Measurements from ENCODE around the gene PDLIM5. TPM values are rescaled to one million over a fixed set of nuclear protein-coding genes. Genes with fewer than 3 reads are reported as not detected.

The PDLIM5 gene
- total RNA-seq, 1 experiment from 2014 or later = 58.0 TPM

- Mint-ChIP-seq H3K9me3 (peaks cover 28 to 29% of the 10 kb centered on the region in 2 experiments), H3K4me3 (no peak overlapping the region), H3K4me1 (peaks cover 0 to 1% of the 10 kb centered on the region in 2 experiments; a peak in 1 of 4 replicates), H3K27me3 (ENCODE audit: low read depth) (no peaks in the 10 kb centered on the region; the same call in 1 of the 2 replicates), H3K27ac (no peak overlapping the region), H3K36me3 (ENCODE audit: insufficient read depth in 1 of 3, low read depth in 3 of 3) (peaks cover 5 to 24% (median 9%) of the 10 kb centered on the region in 3 experiments)
- Histone ChIP-seq H3K27ac (ENCODE audit: insufficient read length, low read depth, low read length) (no peak overlapping the region), H4K8ac (replicated peaks; ENCODE audit: insufficient read length, low read depth, low read length) (no peak overlapping the region), H2BK15ac (ENCODE audit: low read depth, low read length) (no peak overlapping the region), H3K4me1 (ENCODE audit: insufficient read depth, low read length) (no peaks in the 10 kb centered on the region), H3K9ac (ENCODE audit: extremely low read depth, insufficient read length, low read length) (no peak overlapping the region), H3K23ac (ENCODE audit: insufficient read length, low read depth, low read length) (no peak overlapping the region), H2AFZ (ENCODE audit: low read length) (no peak overlapping the region), H3K23me2 (ENCODE audit: insufficient read length, low read depth, low read length, poor library complexity, severe bottlenecking) (no peaks in the 10 kb centered on the region), H3K9me3 (ENCODE audit: control insufficient read depth, low read depth, low read length) (no peaks in the 10 kb centered on the region), H3K79me2 (ENCODE audit: insufficient read depth, low read length) (no peaks in the 10 kb centered on the region), H3T11ph (ENCODE audit: low read length) (no peak overlapping the region), H3K18ac (ENCODE audit: insufficient read length, low read depth, low read length) (no peak overlapping the region), H3K14ac (ENCODE audit: insufficient read depth, low read length) (no peak overlapping the region), H4K20me1 (ENCODE audit: control insufficient read depth, insufficient read depth, insufficient read length) (no peaks in the 10 kb centered on the region), H4K91ac (ENCODE audit: insufficient read length, low read depth, low read length) (no peak overlapping the region), H2BK12ac (ENCODE audit: insufficient read length, low read depth, low read length) (no peak overlapping the region), H2BK5ac (ENCODE audit: insufficient read length, low read length) (no peak overlapping the region), H3K56ac (ENCODE audit: insufficient read length, low read depth, low read length) (no peak overlapping the region), H3K79me1 (ENCODE audit: insufficient read depth, low read depth, low read length, poor library complexity, severe bottlenecking) (no peaks in the 10 kb centered on the region), H2BK120ac (ENCODE audit: low read depth, low read length, poor library complexity, severe bottlenecking) (no peak overlapping the region), H3K4ac (ENCODE audit: low read depth, low read length) (no peak overlapping the region), H2BK20ac (ENCODE audit: low read depth, low read length, poor library complexity, severe bottlenecking) (no peak overlapping the region), H3K27me3 (ENCODE audit: insufficient read depth, low read length) (no peaks in the 10 kb centered on the region), H2AK5ac (ENCODE audit: insufficient read length, low read length) (no peak overlapping the region), H4K5ac (ENCODE audit: insufficient read length, low read depth, low read length) (no peak overlapping the region), H3K4me2 (ENCODE audit: insufficient read depth, insufficient read length, low read length) (no peak overlapping the region)
- DNase-seq = no peak
- no peak for TF ChIP-seq CTCF (conservative IDR thresholded peaks at IDR 0.05)
- WGBS (ENCODE audit: extremely low coverage, insufficient read length, low lambda C conversion rate) = no CpG with 5 or more reads among the region's 1 CpG
Measured at GRCh38 chr4:94428884-94429283, 22.9 kb upstream of the PDLIM5 start.

All from H9 (cell line).